NCI-H345 treated with DMSO at 0.1 percent for 48 hours (cell line): ENCODE measurements around the gene UBR2.
"Not testable (repeated sequence)": the region's sequence is repeated elsewhere in the genome, so short reads cannot be mapped to it uniquely, and the experiment has no call there.

Experiments used
- DNase-seq: peaks from one replicate; lab custom pipeline; 2025; ENCODE audit not compliant: unreplicated experiment; lab: John Stamatoyannopoulos, UW

Gene UBR2

DNA sequence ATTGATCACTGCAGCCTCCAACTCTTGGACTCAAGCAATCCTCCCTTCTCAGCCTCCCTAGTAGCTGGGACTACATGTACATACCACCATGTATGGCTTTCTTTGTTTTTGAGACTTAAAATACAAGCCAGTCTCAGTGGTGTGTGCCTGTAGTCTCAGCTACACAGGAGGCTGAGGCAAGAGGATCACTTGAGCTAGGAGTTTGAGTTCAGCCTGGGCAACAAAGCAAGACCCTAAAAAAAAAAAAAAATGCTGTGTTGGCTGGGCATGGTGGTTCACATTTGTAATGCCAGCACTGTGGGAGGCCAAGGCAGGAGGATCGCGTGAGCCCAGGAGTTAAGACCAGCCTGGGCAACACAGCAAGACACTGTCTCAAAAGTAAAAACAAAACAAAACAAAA, 51.7 kb downstream of the UBR2 start:
- no peak for DNase-seq

GRCh38 chr6:42616716-42617115, 52.9 kb downstream of the UBR2 start:
- DNase-seq = no peak

- no peak for DNase-seq
Observed at GRCh38 chr6:42618105-42618504, 54.3 kb downstream of the UBR2 start.

DNA sequence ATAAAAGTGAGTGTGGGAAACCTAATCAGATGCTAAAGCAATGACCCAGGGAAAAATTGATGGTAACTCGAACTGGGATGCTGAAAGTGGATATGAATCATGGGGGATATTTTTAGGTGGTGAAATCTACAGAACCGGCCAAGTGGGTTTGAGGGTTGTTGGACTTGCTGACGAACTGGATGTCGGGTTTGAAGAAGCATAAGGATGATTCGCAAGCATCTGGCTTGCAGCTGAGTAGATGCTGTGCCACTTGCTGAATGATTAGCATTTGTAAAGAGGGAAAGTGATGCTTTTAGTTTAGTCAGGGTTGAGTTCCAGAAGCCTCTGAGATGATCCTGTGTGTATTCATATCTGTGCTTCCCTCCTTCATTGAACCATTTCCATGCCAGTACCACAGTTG, 54.9 kb downstream of the UBR2 start:
- DNase-seq = no peak

GRCh38 chr6:42619963-42620362, 56.1 kb downstream of the UBR2 start:
- no peak for DNase-seq

DNA sequence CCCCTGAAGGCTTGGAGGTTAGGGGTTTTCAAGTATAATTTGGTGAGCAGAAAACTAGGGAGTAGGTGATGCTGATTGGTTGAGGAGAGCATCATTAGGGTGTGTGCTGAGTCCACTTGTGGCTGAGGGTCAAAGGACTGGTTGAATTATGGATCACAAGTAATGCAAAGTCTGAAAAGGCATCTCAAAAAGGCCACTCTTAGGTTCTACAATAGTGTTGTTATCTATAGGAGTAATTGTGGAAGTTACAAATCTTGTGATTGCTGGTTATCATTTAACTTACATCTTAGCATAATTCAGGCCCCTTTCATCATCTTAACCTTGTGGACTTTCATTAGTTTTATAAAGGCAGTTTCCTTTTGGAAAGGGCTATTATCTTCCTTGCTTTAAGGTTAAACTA, 60.8 kb downstream of the UBR2 start:
- no peak for DNase-seq

DNA sequence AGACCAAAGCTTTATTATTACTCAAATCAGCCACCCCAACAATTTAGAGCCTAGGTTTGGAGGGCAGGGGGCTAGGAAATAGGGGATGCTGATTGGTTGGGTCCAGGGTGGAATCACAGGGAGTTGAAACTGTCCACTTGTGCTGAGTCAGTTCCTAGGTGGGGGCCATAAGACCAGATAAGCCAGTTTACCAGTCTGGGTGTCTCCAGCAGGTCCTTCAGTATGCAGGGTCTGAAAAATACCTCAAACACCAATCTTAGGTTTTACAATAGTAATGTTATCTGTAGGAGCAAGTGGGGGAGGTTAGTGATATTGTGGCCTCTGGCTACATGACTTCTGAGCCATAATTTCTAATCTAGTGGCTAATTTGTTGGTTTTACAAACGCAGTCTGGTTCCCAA, 63.2 kb downstream of the UBR2 start:
- DNase-seq = no peak

- no peak for DNase-seq
Observed at GRCh38 chr6:42627674-42628073, 63.8 kb downstream of the UBR2 start.

DNA sequence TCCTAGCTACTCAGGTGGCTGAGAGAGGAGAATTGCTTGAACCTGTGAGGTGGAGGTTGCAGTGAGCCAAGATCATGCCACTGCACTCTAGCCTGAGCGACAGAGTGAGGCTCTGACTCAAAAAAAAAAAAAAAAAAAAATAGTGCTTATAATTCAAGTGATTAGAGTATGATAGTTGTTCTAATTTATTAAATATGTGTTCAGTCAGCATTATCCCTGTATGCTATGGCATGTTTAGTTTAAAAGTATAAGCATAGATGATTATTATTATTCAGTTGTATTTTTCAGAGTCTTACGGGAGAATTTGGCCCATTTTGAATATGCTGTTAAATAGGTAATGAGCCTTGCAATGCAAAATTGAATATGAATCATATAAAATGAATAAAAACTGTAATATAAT, 64.8 kb downstream of the UBR2 start:
- no peak for DNase-seq

GRCh38 chr6:42629845-42630244, 66.0 kb downstream of the UBR2 start:
- no peak for DNase-seq

GRCh38 chr6:42637681-42638080, 73.9 kb downstream of the UBR2 start:
- DNase-seq = no peak

- DNase-seq = no peak
Observed at GRCh38 chr6:42642794-42643193, 79.0 kb downstream of the UBR2 start.

- DNase-seq = no peak
Observed at GRCh38 chr6:42644211-42644610, 80.4 kb downstream of the UBR2 start.

DNA sequence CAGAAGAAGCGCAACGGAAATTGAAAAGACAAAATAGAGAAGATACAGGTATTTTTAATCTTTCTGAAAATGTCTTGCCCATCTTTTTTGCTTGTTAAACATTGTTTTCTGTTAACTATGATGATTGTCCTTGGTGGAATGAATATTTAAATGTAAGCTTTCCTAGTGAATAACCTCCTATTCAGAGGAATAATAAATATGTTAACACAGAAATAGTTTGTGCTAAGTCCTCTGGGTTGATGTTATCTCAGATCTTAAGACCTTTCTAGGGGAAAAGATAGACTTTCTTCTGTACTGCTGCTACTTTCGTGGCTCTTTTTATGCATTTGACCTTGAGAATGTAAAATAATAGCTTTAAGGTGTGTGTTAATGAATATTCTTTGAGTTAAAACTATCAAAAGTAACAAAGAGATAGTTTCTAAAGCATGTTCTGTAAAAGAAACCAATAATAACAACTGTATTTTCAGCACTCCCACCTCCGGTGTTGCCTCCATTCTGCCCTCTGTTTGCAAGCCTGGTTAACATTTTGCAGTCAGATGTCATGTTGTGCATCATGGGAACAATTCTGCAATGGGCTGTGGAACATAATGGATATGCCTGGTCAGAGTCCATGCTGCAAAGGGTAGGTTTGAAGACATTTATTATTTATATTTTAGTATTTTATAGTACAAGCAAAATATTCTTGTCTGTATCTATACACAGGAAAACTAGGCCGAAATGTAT, 88.4 kb downstream of the UBR2 start:
- no peak for DNase-seq

GRCh38 chr6:42653851-42654250, 90.0 kb downstream of the UBR2 start:
- DNase-seq = no peak

- no peak for DNase-seq
Observed at GRCh38 chr6:42659806-42660205, 96.0 kb downstream of the UBR2 start.

DNA sequence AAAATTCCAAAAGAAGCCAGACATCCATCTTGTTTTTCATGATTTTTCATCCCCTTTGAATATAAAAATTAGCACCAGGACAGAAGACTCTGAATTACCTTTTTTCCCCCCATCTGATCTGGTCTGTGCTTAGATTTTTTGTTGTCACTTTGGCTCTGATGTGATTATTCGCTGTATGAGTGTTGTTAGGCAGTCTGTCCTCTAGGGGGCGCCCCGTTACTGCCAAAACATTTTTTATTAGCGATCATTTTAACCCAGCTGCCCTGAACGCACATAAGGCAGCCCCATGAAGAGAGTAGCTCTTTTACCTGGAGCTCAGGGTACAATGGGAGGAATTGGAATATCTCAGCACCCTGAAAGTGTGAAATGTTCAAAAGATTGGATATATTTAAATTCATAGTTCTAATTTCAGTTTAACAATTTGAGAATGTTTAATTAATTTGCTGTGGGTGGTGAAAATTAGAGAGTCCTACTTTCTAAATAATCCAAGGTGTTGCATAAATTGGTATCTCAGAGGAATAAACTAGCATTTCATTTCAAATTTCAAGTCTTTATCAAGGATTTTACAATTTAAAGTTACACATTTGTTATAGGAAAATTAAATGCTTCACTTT, 97.8 kb downstream of the UBR2 start:
- DNase-seq = peak; percentile 62

DNA sequence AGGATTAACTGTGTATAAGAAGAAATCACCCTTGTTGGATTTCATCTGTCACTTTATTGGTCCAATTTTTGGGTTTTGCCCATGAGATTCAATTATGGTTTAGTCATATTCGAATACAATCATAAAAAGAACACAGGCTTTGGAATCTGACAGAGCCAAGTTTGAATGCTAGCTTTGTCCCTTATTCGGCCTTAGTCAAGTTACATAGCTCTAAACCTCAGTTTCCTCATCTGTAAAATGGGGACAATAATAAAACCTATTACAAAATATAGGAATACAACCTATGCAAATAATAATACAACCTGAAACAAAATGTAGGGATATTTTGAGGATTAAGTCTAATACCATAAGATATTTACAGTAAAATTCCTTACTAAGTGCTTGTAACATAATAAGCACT, 100.9 kb downstream of the UBR2 start:
- no peak for DNase-seq

DNA sequence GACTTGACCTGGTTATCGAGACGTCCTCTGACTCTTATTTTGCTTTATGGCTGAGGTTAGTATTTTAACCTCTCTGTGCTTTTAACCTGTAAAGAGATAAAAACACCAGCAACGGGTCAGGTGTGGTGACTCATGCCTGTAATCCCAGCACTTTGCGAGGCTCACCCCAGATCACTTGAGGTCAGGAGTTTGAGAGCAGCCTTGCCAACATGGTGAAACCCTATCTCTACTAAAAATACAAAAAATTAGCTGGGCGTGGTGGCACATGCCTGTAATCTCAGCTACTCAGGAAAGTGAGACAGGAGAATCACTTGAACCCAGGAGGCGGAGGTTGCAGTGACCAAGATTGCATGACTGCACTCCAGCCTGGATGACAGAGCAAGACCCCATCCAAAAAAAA, 110.5 kb downstream of the UBR2 start:
- DNase-seq = not testable (repeated sequence)

DNA sequence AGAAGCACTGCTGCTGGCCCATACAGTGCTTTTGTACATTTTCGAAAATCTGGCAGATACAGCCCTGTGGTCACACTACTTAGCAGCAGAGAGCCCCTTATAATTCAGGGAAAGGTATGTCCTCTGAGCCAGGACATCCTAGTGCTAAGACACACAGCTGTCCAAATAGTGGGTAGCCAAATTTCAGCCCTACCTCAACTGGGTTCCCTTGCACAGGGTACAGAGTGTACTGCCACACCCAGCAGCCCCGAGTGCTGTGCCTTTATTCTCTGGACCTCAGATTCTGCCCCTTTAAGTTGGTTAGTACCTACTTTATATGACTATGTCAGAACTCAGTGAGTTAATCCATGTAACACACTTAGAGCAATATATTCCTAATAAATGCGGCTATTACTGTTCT, 111.0 kb downstream of the UBR2 start:
- no peak for DNase-seq

- no peak for DNase-seq
Observed at GRCh38 chr6:42679358-42679757, 115.5 kb downstream of the UBR2 start.

DNA sequence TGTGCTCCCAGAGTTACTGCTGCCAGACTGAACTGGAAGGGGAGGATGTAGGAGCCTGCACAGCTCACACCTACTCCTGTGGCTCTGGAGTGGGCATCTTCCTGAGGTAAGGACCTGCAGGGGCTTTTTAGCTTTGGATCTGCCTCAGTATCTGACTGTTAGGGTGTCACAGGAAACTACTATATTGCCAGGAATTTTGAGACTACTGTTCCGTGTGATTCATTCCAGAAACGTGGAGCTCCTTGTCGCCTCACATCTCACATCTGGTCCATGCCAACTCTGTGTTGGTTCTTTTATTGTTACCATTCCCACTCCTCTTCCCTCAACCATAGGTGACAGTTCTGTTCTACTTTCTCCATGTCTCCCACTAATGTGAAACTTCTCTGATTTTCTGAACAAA, 124.5 kb downstream of the UBR2 start:
- DNase-seq = no peak

DNA sequence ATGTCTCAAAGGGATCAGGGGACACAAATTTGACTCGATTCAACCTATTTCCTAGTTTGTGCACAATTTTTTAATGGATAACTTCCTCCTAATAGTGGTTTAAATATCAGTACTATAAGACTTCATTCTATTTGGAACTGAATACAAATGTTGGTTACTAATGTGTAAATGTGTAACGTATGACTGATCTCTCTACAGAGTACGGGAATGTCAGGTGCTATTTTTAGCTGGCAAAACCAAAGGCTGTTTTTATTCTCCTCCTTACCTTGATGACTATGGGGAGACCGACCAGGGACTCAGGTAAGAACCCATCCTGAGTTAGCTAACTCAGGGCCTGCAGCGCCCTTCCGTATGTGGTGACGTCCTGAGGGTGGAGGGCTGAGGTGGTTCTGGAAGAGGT, 125.5 kb downstream of the UBR2 start:
- no peak for DNase-seq
